IPS-18a (cell line): ENCODE measurements around the gene C14orf93.

Experiments
- H3K27ac ChIP-seq: one replicate; pipeline ENCODE4 v1.5.1; 2013; ENCODE audit warnings: low read length
- H3K27me3 ChIP-seq: one replicate; pipeline ENCODE4 v1.6.1; 2013; ENCODE audit warnings: mild to moderate bottlenecking, low read length; ENCODE audit not compliant: control insufficient read depth, insufficient read depth
- H3K36me3 ChIP-seq: one replicate; pipeline ENCODE4 v1.6.1; 2013; ENCODE audit warnings: low read depth, low read length; ENCODE audit not compliant: control insufficient read depth
- H3K4me1 ChIP-seq: one replicate; pipeline ENCODE4 v1.6.1; 2013; ENCODE audit warnings: low read depth, low read length; ENCODE audit not compliant: control insufficient read depth
- H3K4me3 ChIP-seq: one replicate; pipeline ENCODE4 v1.5.1; 2013; ENCODE audit warnings: low read length
- H3K9ac ChIP-seq: one replicate; pipeline ENCODE4 v1.6.1; 2013; ENCODE audit warnings: mild to moderate bottlenecking, low read length, moderate library complexity
- H3K9me3 ChIP-seq: one replicate; pipeline ENCODE4 v1.6.1; 2013; ENCODE audit warnings: low read depth, low read length; ENCODE audit not compliant: control insufficient read depth

Gene C14orf93

GRCh38 chr14:22981876-22982476 is 28.0 kb downstream of the C14orf93 start:
- peak overlapping the region; percentile 71 for H3K9ac ChIP-seq

GRCh38 chr14:22981090-22981875 is 28.7 kb downstream of the C14orf93 start:
- Histone ChIP-seq H3K36me3 (peaks cover 22% of the 10 kb centered on the region), H3K27ac (no peak overlapping the region), H3K4me3 (peak overlapping the region; percentile 75), H3K9ac (peak overlapping the region; percentile 71), H3K9me3 (no peaks in the 10 kb centered on the region), H3K27me3 (peaks cover 4% of the 10 kb centered on the region), H3K4me1 (peaks cover 39% of the 10 kb centered on the region)

More at GRCh38 chr14:22981876-22982476, 28.0 kb downstream of the C14orf93 start:
- peak overlapping the region; percentile 75 for H3K4me3 ChIP-seq
- peaks cover 33% of the 10 kb centered on the region for H3K4me1 ChIP-seq
- peaks cover 16% of the 10 kb centered on the region for H3K36me3 ChIP-seq
- peaks cover 4% of the 10 kb centered on the region for H3K27me3 ChIP-seq
- H3K9me3 ChIP-seq = no peaks in the 10 kb centered on the region
- H3K27ac ChIP-seq = no peak overlapping the region

- Histone ChIP-seq H3K4me3 (peak overlapping the region; percentile 75), H3K9me3 (no peaks in the 10 kb centered on the region), H3K4me1 (peaks cover 42% of the 10 kb centered on the region), H3K27me3 (peaks cover 4% of the 10 kb centered on the region), H3K9ac (peak overlapping the region; percentile 71), H3K27ac (no peak overlapping the region), H3K36me3 (peaks cover 27% of the 10 kb centered on the region)
These were observed 29.3 kb downstream of the C14orf93 start for GRCh38 chr14:22980672-22981089.

GRCh38 chr14:22979748-22980392 is 30.1 kb downstream of the C14orf93 start:
- Histone ChIP-seq H3K4me3 (peak overlapping the region; percentile 75), H3K4me1 (peaks cover 42% of the 10 kb centered on the region), H3K36me3 (peaks cover 33% of the 10 kb centered on the region), H3K9me3 (no peaks in the 10 kb centered on the region), H3K27me3 (peaks cover 4% of the 10 kb centered on the region), H3K9ac (peak overlapping the region; percentile 53), H3K27ac (no peak overlapping the region)

GRCh38 chr14:22978981-22979671 is 30.8 kb downstream of the C14orf93 start:
- Histone ChIP-seq H3K27me3 (peaks cover 4% of the 10 kb centered on the region), H3K4me3 (peak overlapping the region; percentile 75), H3K36me3 (peaks cover 40% of the 10 kb centered on the region), H3K9me3 (no peaks in the 10 kb centered on the region), H3K9ac (no peak overlapping the region), H3K4me1 (peaks cover 42% of the 10 kb centered on the region), H3K27ac (no peak overlapping the region)

GRCh38 chr14:22978487-22978837 is 31.5 kb downstream of the C14orf93 start:
- Histone ChIP-seq H3K9me3 (no peaks in the 10 kb centered on the region), H3K27ac (peak overlapping the region; percentile 44), H3K9ac (peak overlapping the region; percentile 2), H3K4me3 (peak overlapping the region; percentile 37), H3K27me3 (peaks cover 4% of the 10 kb centered on the region), H3K36me3 (peaks cover 44% of the 10 kb centered on the region), H3K4me1 (peaks cover 42% of the 10 kb centered on the region)

GRCh38 chr14:22977684-22978486 is 32.1 kb downstream of the C14orf93 start:
- H3K9me3 ChIP-seq = no peaks in the 10 kb centered on the region
- peak overlapping the region; percentile 39 for H3K4me3 ChIP-seq
- peak overlapping the region; percentile 77 for H3K27ac ChIP-seq
- H3K4me1 ChIP-seq = peaks cover 42% of the 10 kb centered on the region
- peaks cover 4% of the 10 kb centered on the region for H3K27me3 ChIP-seq
- peak overlapping the region; percentile 41 for H3K9ac ChIP-seq
- H3K36me3 ChIP-seq = peaks cover 50% of the 10 kb centered on the region

GRCh38 chr14:22977434-22977683 is 32.6 kb downstream of the C14orf93 start:
- Histone ChIP-seq H3K4me3 (peak overlapping the region; percentile 39), H3K27me3 (peaks cover 4% of the 10 kb centered on the region), H3K4me1 (peaks cover 42% of the 10 kb centered on the region), H3K27ac (peak overlapping the region; percentile 77), H3K9ac (peak overlapping the region; percentile 41), H3K36me3 (peaks cover 55% of the 10 kb centered on the region), H3K9me3 (no peaks in the 10 kb centered on the region)

GRCh38 chr14:22976620-22977433 is 33.1 kb downstream of the C14orf93 start:
- Histone ChIP-seq H3K9ac (peak overlapping the region; percentile 41), H3K36me3 (peaks cover 60% of the 10 kb centered on the region)

GRCh38 chr14:22974530-22975313 is 35.2 kb downstream of the C14orf93 start:
- H3K9me3 ChIP-seq = no peaks in the 10 kb centered on the region
- no peaks in the 10 kb centered on the region for H3K27me3 ChIP-seq
- peaks cover 35% of the 10 kb centered on the region for H3K4me1 ChIP-seq
- no peak overlapping the region for H3K27ac ChIP-seq
- H3K36me3 ChIP-seq = peaks cover 69% of the 10 kb centered on the region
- no peak overlapping the region for H3K9ac ChIP-seq
- H3K4me3 ChIP-seq = no peak overlapping the region

More at GRCh38 chr14:22976620-22977433, 33.1 kb downstream of the C14orf93 start:
- peaks cover 42% of the 10 kb centered on the region for H3K4me1 ChIP-seq
- peak overlapping the region; percentile 39 for H3K4me3 ChIP-seq
- peaks cover 4% of the 10 kb centered on the region for H3K27me3 ChIP-seq
- H3K9me3 ChIP-seq = no peaks in the 10 kb centered on the region
- peak overlapping the region; percentile 77 for H3K27ac ChIP-seq
